ENCODE measurements around the gene ZCCHC14. TPM values are rescaled to one million over a fixed set of nuclear protein-coding genes. Genes with fewer than 3 reads are reported as not detected.

Gene ZCCHC14
- total RNA-seq, 1 donor from 2014 or later = 19.0 TPM

DNA sequence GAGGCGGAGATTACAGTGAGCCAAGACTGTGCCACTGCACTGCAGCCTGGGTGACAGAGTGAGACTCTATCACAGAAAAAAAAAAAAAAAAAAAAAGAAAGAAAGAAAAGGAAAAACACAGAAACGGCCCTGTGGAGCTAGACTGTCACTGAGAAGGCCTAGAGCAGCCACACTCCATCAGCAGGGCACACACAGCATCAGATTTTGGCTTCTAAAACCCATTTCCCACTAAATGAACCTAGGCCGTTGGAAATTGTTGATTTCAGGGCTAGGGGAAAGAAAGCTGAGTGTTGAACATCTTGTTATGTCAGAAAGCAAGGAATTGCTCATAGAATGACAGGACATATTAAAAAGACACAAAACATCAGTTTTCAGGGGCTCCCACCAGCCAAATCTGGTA lies 48.9 kb downstream of the ZCCHC14 start:
- H3K4me2 ChIP-seq (ENCODE audit: low read length) = no peak overlapping the region
- TF ChIP-seq, protein P1, sequence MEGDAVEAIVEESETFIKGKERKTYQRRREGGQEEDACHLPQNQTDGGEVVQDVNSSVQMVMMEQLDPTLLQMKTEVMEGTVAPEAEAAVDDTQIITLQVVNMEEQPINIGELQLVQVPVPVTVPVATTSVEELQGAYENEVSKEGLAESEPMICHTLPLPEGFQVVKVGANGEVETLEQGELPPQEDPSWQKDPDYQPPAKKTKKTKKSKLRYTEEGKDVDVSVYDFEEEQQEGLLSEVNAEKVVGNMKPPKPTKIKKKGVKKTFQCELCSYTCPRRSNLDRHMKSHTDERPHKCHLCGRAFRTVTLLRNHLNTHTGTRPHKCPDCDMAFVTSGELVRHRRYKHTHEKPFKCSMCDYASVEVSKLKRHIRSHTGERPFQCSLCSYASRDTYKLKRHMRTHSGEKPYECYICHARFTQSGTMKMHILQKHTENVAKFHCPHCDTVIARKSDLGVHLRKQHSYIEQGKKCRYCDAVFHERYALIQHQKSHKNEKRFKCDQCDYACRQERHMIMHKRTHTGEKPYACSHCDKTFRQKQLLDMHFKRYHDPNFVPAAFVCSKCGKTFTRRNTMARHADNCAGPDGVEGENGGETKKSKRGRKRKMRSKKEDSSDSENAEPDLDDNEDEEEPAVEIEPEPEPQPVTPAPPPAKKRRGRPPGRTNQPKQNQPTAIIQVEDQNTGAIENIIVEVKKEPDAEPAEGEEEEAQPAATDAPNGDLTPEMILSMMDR (IDR thresholded peaks at IDR 0.05; ENCODE audit: insufficient read depth, low read depth, low read length) = no peak
- no peak for TF ChIP-seq EZH2 (IDR thresholded peaks at IDR 0.05; ENCODE audit: insufficient read depth, low read length)
- no peak overlapping the region for H3K4me3 ChIP-seq (ENCODE audit: insufficient read depth, low read depth, low read length)
- no peaks in the 10 kb centered on the region for H3K9me3 ChIP-seq (ENCODE audit: insufficient read depth, low read depth, low read length)
- H3K36me3 Mint-ChIP-seq (ENCODE audit: low read depth, unreplicated experiment) = peaks cover 17% of the 10 kb centered on the region
- no peaks in the 10 kb centered on the region for H3K9me3 Mint-ChIP-seq (ENCODE audit: unreplicated experiment)
- no peak overlapping the region for H2AFZ ChIP-seq (ENCODE audit: low read depth, low read length)
- H3K9ac ChIP-seq (ENCODE audit: low read length) = no peak overlapping the region
- H3K36me3 ChIP-seq (ENCODE audit: insufficient read depth, low read length) = peaks cover 6% of the 10 kb centered on the region
- H4K20me1 ChIP-seq (ENCODE audit: insufficient read depth, low read length) = peaks cover 26% of the 10 kb centered on the region
- H3K27me3 ChIP-seq (ENCODE audit: insufficient read depth, low read length) = no peaks in the 10 kb centered on the region
- no peak overlapping the region for H3K27ac ChIP-seq (ENCODE audit: low read depth, low read length)
- no peak for DNase-seq (ENCODE audit: low read depth)
- no peak overlapping the region for H3K27ac Mint-ChIP-seq (ENCODE audit: unreplicated experiment)
- H3K4me1 Mint-ChIP-seq (ENCODE audit: low read depth, unreplicated experiment) = peaks cover under 1% of the 10 kb centered on the region
- FAIRE-seq = no peak
- peaks cover 20% of the 10 kb centered on the region for H3K79me2 ChIP-seq (ENCODE audit: insufficient read depth, low read length)
- no peak overlapping the region for H3K4me3 Mint-ChIP-seq (ENCODE audit: unreplicated experiment)
- H3K27me3 Mint-ChIP-seq (ENCODE audit: low read depth, unreplicated experiment) = no peaks in the 10 kb centered on the region
- H3K4me1 ChIP-seq (ENCODE audit: insufficient read depth, low read length) = peaks cover 36% of the 10 kb centered on the region

DNA sequence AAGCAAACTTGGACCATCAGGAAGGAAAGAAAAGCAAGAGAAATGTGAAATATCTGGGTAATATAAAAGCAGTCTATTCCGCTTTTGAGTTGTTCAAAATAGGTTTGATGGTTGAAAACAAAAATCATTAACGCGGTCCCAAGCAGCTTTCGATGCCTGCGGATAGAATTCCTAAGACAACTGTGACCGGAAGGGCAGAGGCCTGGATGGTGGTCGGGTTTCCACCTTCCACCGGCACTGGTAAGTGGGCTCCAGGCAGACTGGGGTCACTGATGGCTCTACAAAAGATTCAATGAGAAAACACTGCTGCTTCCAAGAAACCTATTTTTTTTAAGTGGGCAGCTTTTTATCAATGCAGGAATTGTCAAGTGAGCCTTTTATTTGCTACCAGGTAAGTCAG lies 49.8 kb downstream of the ZCCHC14 start:
- Mint-ChIP-seq H3K9me3 (ENCODE audit: unreplicated experiment) (no peaks in the 10 kb centered on the region), H3K27me3 (ENCODE audit: low read depth, unreplicated experiment) (no peaks in the 10 kb centered on the region), H3K4me1 (ENCODE audit: low read depth, unreplicated experiment) (peaks cover 1% of the 10 kb centered on the region), H3K36me3 (ENCODE audit: low read depth, unreplicated experiment) (peaks cover 17% of the 10 kb centered on the region), H3K4me3 (ENCODE audit: unreplicated experiment) (no peak overlapping the region), H3K27ac (ENCODE audit: unreplicated experiment) (no peak overlapping the region)
- Histone ChIP-seq H4K20me1 (ENCODE audit: insufficient read depth, low read length) (peaks cover 26% of the 10 kb centered on the region), H3K36me3 (ENCODE audit: insufficient read depth, low read length) (peaks cover 6% of the 10 kb centered on the region), H3K4me3 (ENCODE audit: insufficient read depth, low read depth, low read length) (no peak overlapping the region), H2AFZ (ENCODE audit: low read depth, low read length) (no peak overlapping the region), H3K79me2 (ENCODE audit: insufficient read depth, low read length) (peaks cover 26% of the 10 kb centered on the region), H3K27me3 (ENCODE audit: insufficient read depth, low read length) (no peaks in the 10 kb centered on the region), H3K27ac (ENCODE audit: low read depth, low read length) (peak overlapping the region; percentile 50), H3K4me1 (ENCODE audit: insufficient read depth, low read length) (peaks cover 30% of the 10 kb centered on the region), H3K4me2 (ENCODE audit: low read length) (no peak overlapping the region), H3K9me3 (ENCODE audit: insufficient read depth, low read depth, low read length) (no peaks in the 10 kb centered on the region), H3K9ac (ENCODE audit: low read length) (peak overlapping the region; percentile 8)
- DNase-seq (ENCODE audit: low read depth) (no peak), FAIRE-seq (no peak)
- TF ChIP-seq, protein P1 (IDR thresholded peaks at IDR 0.05; ENCODE audit: insufficient read depth, low read depth, low read length) = no peak
- no peak for TF ChIP-seq EZH2 (IDR thresholded peaks at IDR 0.05; ENCODE audit: insufficient read depth, low read length)

DNA sequence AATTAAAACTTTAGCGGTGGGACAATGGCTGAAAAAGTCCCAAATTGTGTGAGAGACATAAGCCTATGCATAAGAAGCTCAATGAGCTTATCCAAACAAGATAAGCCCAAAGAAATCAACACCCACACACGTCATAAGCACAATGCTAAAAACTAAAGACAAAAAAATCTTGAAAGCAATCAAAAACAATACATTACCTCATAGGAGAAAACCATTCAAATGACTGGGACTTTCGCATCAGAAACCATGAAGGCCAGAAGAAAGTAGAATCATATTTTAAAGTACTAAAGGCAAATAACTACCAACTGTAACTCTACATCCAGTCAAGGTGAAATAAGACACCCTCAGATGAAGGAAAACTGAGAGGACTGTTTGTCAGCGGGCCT lies 50.2 kb downstream of the ZCCHC14 start:
- peaks cover 30% of the 10 kb centered on the region for H4K20me1 ChIP-seq (ENCODE audit: insufficient read depth, low read length)
- no peak overlapping the region for H3K4me3 Mint-ChIP-seq (ENCODE audit: unreplicated experiment)
- H3K4me2 ChIP-seq (ENCODE audit: low read length) = peak overlapping the region; percentile 18
- H3K27me3 ChIP-seq (ENCODE audit: insufficient read depth, low read length) = no peaks in the 10 kb centered on the region
- H3K36me3 Mint-ChIP-seq (ENCODE audit: low read depth, unreplicated experiment) = peaks cover 17% of the 10 kb centered on the region
- no peak overlapping the region for H3K27ac Mint-ChIP-seq (ENCODE audit: unreplicated experiment)
- no peaks in the 10 kb centered on the region for H3K9me3 Mint-ChIP-seq (ENCODE audit: unreplicated experiment)
- H3K4me1 Mint-ChIP-seq (ENCODE audit: low read depth, unreplicated experiment) = peaks cover 1% of the 10 kb centered on the region
- peaks cover 30% of the 10 kb centered on the region for H3K79me2 ChIP-seq (ENCODE audit: insufficient read depth, low read length)
- FAIRE-seq (no peak), DNase-seq (ENCODE audit: low read depth) (peak; percentile 9)
- H3K27ac ChIP-seq (ENCODE audit: low read depth, low read length) = peak overlapping the region; percentile 50
- TF ChIP-seq, protein P1 (IDR thresholded peaks at IDR 0.05; ENCODE audit: insufficient read depth, low read depth, low read length) = no peak
- TF ChIP-seq EZH2 (IDR thresholded peaks at IDR 0.05; ENCODE audit: insufficient read depth, low read length) = no peak
- H2AFZ ChIP-seq (ENCODE audit: low read depth, low read length) = no peak overlapping the region
- H3K9ac ChIP-seq (ENCODE audit: low read length) = peak overlapping the region; percentile 8
- peaks cover 26% of the 10 kb centered on the region for H3K4me1 ChIP-seq (ENCODE audit: insufficient read depth, low read length)
- H3K4me3 ChIP-seq (ENCODE audit: insufficient read depth, low read depth, low read length) = no peak overlapping the region
- peaks cover 6% of the 10 kb centered on the region for H3K36me3 ChIP-seq (ENCODE audit: insufficient read depth, low read length)
- no peaks in the 10 kb centered on the region for H3K9me3 ChIP-seq (ENCODE audit: insufficient read depth, low read depth, low read length)
- H3K27me3 Mint-ChIP-seq (ENCODE audit: low read depth, unreplicated experiment) = no peaks in the 10 kb centered on the region
